Jurkat, Clone E6-1 (cell line): ENCODE measurements around the gene NRCAM.

Source experiments
- DNase-seq: peaks from one replicate; pipeline ENCODE4 v3.0.0-alpha.2; 2011; ENCODE audit warnings: low read depth, low spot score
- H3K4me3 ChIP-seq: 2 replicates; pipeline ENCODE4 v1.5.1; 2011; ENCODE audit warnings: mild to moderate bottlenecking, low read length, control low read depth, moderate library complexity

Gene NRCAM

DNA sequence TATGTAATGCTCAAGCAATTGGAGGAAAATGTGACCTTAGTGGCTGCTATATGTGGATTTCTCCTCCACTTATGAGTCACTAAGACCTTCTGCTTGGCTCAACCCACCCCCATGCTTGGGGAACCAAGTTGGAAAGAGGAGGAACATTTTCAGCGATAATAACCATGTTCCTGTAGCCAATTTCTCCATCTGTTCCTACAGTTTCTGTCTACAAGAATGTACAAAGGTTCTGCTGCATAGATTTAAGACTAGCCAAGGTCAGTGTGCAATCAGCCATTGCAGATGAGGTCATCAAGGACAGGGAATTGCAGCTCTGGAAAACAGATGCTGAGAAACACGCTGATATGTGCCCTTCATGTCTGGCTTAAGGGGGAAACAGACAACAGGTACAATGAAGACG lies 5.6 kb upstream of the NRCAM start:
- no peak overlapping the region for H3K4me3 ChIP-seq
- no peak for DNase-seq

DNA sequence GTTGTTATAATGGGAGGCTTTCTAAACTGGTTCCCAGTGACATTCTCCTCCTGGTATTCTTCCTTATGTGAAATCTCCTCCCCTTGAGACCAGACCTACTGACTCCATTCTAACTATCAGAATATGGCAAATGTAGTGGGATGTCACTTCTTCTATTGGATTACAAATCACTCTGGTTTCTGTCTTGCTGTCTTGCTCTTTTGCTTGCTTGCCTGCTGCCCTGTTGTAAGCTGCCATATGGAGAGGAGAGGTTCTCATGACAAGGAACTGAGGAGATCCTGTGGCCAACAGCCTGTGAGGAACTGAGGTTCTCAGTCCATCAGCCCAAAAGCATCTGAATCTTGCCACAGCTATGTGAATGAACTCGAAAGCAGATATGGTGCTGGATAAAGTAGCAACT lies 4.7 kb upstream of the NRCAM start:
- H3K4me3 ChIP-seq = no peak overlapping the region
- no peak for DNase-seq

DNA sequence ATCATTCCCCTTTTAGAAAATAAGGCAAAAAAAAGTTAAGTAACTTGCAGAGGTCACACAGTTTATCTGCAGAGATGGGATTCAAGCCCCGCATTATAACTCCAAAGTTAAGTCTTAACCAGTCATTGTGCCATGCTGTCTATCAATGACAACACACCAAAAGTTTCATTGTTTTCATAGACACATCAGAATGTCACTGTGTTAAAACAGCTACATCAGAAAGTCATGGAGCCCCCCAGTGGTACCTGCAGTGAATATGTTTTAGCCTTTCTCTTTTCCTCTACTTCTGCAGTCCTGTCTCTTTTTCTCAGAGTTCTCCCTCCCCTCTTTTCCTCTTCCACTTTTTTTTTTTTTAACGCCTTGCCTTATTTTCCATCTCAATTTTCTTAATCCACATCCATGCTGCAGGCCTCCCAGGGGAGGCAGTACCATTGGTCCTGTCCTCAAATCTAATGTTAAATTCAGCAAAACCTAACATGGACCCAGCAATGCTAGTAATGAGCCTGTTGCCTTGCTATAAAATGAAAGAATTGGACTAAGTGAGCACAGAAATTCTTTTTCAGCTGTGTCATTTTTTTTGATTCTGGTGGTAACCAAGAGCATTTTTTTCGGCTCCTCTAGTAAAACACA lies 3.8 kb upstream of the NRCAM start:
- no peak overlapping the region for H3K4me3 ChIP-seq
- peak; percentile 11 for DNase-seq

DNA sequence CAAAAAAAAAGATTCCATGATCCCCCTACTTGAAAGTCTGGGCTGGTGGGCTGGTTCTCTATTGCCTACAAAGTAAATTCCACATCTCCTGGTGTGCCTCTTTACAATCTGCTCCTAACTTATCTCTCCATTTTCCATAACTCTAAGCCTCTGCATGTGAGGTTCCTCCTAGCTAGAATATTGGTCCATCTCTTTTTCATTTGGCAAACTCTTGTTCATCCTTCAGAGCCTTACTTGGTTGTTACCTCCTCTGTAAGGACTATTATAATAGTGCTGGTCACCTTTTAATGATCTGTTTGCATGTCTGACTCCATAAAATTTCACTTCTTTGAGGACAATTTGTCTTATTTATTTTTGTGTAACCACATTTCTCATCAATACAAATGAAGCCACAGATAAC lies 1.6 kb upstream of the NRCAM start:
- H3K4me3 ChIP-seq = no peak overlapping the region
- no peak for DNase-seq

DNA sequence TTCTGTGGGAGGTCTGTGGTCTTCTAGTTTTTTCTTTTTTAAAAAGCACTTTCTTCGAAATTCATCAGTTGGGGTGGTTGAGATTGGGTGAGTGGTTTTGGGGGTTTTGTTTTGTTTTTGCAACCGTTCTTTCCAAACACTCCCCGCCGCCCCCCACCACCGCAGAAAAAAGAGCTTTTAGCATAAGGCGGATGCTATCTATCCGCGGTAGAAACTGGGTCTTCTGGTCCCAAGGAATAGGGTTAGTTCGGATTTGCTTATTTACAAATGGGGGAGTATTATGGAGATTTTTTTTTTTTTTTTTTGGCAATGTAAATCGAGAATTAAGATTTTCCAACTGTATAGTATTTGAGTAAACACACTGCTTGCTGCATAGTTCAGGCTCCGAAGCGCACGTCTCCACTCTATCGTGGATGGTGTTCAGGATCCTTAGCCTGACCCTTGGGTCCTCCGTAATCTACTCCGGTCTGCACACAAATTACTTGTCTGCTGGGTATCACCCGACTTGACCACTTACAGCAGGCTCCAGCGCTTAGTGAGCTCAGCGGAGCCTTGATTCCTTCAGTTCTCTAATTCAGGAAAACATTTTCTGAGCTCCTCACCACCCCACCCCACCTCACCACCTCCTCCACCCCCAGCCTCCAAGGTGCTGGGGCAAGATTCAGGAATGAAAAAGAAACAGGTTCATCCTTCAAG lies 757 bp upstream of the NRCAM start:
- no peak for DNase-seq
- no peak overlapping the region for H3K4me3 ChIP-seq

DNA sequence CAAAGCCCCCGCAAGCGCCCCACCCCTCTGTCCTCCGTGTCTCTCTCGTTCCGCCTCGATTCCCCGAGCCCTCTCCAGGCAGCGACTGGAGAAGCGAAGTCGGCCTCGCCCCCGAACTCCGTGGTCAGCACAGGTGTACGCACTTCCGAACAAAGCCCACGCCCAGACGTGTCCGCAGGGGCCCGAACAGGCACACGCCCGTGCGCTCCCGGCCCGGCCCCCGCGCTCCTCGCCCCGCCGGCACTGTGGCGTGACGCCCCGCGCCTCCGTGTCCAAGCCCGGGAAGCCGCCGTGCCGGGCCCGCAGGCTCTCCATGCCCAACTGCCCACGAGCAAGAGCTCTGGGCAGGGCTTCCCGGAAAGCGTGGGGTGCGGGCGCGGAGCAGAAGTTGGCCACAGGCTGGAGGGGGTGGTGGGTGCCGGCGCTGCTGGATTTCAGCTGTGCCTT lies 662 bp downstream of the NRCAM start:
- DNase-seq = no peak
- H3K4me3 ChIP-seq = no peak overlapping the region

DNA sequence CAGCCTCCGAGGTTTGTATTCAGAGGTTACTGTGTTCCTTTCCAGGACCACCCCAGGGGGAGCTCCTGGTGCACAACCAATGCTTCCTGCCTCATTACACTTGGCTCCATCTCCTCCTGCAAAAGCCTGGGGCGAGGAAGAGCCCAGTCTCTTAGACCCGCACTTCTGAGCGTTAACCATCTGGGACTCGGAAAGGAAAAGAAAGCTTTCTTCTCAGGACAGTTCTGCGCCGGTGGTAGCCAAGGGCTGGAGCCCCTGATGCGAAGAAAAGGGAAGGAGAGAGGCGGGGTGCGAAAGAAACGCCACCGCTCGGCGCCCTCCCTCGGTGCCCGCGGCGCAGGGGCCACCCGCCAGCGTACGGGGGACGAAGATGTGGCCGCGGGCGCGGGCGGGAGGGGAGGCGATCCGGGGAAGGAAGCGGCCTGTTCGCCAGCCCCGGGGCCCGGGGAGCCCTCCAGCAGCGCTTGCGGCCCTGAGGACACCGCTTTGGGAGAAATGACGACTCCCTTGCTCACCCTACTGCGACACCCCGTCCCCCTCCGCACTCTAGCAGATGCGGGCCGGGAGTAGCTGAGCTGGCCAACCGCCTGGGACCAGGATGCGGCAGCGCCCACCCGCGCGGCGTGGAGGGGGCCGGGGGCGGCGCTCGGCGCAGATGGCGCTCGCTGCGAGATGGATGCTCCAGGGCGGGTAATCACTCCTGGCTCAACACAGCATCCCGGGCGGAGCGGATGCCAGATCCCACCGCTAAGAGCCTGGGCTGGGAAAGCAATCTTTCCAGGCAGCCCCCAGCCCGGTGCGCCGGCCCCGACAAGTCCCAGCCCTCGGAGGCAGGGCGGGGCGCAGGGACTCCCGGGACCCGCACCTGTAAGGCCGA lies 1.3 kb downstream of the NRCAM start:
- H3K4me3 ChIP-seq = no peak overlapping the region
- no peak for DNase-seq

DNA sequence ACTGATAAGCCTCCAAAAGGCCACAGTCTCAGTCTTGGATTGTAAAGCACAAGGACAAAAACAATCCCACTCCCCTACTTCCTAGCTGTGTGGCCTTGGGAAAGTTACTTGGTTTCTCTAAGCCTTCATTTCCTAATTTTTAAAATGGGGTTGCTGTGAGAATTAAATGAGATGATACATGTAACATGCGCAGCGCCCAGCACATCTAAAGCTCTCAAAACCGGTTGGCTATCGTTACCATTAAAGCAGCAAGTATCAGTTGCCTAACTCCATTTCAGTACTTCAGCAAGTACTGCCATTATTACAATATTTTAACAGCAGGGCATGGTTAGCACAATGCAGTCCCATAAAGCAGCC lies 1.9 kb downstream of the NRCAM start:
- H3K4me3 ChIP-seq = no peak overlapping the region
- DNase-seq = no peak

DNA sequence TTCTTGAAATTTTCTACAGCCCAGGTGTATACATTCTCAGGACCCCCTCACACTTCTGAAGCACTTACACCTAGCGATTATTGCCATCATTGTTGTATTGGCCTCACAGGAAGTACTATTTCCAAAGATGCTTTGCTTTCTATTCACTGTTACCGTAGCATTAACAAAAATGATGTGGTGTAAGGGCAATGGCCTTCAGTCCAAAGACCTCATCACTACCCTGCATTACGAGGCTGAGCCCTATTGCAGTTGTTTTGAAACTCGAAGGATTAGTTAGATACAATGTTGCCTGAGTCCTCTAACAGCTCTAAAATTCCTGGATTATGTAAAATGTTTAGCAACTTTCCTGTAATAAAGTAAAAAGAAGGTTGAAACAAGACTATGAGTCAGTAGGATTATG lies 2.9 kb downstream of the NRCAM start:
- no peak for DNase-seq

DNA sequence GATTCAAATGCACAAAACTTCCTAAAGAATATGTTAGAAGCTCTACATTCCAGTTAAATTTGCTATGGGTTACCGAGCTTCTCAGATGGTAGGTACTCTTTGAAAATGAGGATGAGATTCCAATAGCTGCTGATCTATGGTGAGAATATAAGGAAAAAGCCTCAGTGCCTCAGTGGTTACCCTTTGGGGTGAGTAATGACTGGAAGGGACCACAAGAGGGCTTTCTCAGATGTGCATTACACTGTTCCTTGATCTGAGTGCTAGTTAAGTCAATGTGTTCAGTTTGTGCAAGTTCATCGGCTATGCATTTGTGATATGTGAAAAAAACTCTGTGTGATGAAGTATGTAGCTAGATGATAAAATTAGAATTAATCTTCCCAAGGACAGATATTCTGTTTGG lies 3.5 kb downstream of the NRCAM start:
- peak; percentile 32 for DNase-seq

More for the DNA sequence above, 2.9 kb downstream of the NRCAM start:
- no peak overlapping the region for H3K4me3 ChIP-seq

DNA sequence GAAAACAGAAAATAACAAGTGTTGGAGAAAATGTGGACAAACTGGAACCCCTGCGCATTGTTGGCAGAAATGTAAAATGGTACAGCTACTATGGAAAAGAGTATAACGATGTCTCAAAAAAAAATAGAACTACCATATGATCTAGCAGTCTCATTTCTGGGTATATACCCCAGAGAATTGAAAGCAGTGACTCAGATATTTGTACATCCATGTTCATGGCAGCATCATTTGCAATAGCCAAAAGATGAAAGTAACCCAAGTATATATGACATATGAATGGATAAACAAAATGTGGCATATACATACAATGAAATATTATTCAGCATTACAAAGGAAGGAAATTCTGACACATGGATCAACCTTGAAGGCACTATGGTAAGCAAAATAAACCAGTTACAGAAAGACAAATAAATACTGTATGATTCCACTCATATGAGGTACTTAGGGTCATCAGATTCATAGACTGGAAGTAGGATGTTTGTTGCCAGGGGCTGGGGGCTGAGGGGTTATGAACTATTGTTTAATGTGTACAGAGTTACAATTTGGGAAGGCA lies 4.9 kb downstream of the NRCAM start:
- DNase-seq = no peak
- no peak overlapping the region for H3K4me3 ChIP-seq

More for the DNA sequence above, 3.5 kb downstream of the NRCAM start:
- no peak overlapping the region for H3K4me3 ChIP-seq

DNA sequence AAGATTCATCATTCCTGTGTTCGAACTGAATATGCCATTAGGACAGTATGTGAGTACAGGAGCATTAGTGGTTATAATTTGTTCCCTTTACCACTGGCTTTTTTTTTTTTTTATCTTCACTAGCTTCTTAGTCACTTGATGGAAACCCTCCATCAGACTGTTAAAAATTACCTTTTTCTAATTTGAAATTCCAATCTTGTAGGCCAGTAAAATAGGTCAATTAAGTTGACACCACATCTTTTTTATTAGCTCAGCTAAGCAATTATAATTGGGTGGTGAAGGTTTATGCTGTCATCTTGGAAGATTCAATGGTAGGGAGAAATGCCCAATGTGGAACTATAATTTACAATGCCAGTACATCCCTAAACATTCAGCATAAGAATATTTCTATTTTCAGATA lies 6.1 kb downstream of the NRCAM start:
- H3K4me3 ChIP-seq = no peak overlapping the region
- DNase-seq = no peak

DNA sequence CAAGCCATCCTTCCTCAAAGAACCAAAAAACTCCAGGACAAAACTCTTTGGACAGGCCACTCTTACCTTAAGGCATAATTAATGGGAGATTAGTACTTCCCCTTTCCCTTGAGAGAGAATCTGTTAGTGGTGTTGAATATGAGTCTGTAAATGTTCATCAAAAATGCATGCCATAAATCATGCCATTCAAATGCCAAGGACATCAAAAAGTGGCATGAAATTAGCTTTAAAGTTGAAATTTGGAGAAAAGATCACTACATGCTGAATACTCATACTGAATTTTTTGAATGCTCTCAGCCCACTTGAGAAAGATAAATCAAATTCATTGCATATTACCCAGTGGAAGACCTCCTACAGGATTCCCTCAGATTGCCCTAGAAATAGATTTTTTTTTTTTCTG lies 6.7 kb downstream of the NRCAM start:
- H3K4me3 ChIP-seq = no peak overlapping the region
- DNase-seq = no peak

DNA sequence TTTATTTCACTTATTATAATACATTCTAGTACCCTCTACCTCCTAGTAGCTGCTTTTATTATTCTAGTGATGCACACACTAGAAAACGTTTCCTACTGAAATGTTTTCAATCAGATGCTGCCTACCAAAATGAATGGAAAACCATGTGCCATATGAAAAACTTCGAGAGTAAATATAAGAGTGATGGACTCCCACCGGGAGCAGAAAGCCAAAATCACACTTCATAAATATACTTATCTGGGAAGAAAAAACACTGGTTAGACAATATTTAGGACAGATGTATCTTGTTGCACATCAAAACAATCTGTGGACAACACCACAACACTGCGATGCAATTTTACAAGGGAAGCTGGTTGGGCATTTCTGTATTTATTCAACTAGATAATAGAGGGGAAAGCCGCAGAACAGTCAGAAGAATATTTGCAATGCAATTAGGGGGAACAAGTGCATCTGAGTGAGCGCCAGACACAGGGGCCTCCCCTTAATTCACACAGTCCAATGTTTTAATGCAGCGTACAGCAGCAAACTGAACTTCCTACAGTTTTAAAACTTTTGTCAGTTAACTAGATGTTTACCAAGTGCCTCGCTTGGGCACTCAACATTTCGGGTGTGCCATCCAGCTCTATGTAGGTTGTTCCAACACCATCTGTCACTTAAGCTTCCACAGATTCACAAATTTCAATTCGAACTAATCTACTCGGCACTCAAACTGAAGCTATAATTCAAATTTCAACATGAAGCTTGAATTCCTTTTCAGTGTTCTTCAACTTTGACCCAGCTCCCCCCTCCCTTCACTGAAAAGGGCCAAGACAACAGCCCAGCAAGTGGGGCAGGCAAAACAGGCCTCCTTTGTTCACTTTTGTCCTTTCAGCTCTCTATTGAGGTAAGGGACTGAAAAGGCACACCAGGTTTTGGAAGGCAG lies 7.4 kb downstream of the NRCAM start:
- DNase-seq = no peak
- H3K4me3 ChIP-seq = no peak overlapping the region

DNA sequence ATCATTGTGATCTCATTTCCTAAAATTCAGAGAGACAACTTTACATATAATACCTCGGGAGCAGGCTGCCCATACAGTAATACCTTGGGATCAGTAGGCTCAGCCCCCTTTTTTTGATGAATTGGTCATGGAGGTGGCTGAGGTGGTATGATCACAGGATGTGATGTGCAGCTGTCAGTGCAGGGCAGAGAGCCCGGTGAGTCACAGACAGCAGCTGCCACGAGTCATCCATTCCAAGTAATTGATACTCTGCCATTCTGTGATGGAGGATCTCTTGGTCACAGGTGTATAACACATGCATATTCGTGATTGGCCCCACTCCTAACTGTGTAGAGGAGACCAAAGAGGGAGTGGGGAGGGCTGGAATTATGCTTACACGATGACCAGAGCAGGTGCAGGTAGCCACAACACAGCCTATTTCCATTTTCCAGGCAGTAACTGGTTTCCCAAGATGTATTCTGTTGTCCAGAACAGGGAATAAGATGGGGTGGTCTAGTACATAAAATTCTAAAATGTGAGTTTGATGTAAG lies 14.1 kb downstream of the NRCAM start:
- no peak overlapping the region for H3K4me3 ChIP-seq
- no peak for DNase-seq

DNA sequence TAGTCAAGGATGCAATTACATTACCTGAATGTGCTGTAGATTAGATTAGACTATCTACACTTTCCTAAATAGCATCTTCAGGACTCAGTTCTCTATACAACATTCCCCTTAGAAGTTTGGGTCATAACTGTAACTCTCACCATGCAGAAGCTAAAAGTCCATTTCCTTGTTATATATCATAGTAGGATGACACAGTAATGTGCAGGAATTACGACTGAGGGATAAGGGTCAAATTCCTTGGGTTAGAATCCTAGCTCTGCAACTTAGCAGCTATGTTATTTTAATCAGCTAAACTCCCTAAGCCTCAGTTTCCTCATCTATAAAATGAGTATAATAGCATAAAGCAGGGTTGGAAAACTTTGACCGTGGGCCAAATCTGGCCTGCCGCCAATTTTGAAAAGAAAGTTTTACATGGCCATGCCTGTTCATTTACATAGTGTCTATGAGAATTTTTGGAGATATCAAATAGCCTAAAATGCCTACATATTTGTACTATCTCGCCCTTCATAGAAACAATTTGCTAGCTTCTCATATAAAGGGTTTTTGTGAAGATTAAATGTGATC lies 14.8 kb downstream of the NRCAM start:
- no peak for DNase-seq
- no peak overlapping the region for H3K4me3 ChIP-seq

DNA sequence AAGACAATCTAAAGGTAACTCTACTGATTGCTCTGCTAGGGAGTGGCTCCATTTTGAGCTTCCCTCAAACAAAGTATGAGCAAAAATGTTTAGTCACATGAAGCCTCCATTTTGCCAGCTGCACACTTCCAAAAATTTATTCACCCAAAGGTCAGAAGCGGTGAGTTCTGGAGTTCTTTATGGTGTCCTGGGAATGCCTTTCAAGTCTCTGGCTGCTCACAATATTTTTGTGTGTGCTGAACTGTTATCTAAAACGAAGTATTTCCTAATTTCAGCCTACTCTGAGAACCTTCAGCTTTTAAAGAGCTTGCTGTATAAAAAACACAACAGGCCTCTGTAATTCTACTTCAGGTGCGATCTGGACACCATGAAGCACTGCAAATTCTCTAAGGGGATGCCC lies 15.6 kb downstream of the NRCAM start:
- DNase-seq = no peak
- no peak overlapping the region for H3K4me3 ChIP-seq

DNA sequence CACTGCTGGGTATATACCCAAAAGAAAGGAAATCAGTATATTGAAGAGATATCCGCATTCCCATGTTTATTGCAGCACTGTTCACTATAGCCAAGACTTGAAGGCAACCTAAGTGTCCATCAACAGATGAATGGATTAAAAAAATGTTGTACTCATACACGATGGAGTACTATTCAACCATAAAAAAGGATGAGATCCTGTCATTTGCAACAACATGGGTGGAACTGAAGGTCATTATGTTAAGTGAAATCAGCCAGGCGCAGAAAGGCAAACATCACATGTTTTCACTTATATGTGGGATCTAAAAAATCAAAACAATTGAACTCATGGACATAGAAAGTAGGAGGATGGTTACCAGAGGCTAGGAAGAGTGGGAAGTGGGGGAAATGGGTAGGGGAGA lies 19.3 kb downstream of the NRCAM start:
- DNase-seq = no peak
- H3K4me3 ChIP-seq = no peak overlapping the region
